ENCODE results near the gene ORMDL2.

The ORMDL2 gene

DNA sequence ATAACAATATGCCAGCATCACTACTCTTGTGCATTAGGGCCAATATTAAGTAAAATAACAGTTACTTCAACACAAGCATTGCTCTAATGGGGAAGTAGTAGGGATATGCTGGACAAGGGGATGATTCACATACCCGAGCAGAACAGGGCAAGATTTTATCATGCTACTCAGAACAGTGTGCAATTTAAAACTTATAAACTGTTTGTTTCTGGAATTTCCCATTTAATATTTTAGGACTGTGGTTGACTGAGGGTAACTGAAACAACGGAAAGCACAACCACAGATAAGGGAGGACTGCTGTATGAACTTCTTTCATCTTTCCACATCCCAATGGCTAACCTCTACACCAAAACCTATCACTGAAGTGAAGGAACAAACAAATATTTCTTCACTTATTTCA is 37.2 kb upstream of the ORMDL2 start:
- Histone ChIP-seq H4K20me1 (ENCODE audit: insufficient read depth, low read length) (peaks cover 2% of the 10 kb centered on the region; the same call in 1 of the 2 replicates), H3K4me2 (ENCODE audit: low read depth, low read length) (no peak overlapping the region), H3K27me3 (replicated peaks; ENCODE audit: insufficient read depth, low read length) (no peaks in the 10 kb centered on the region), H3K9me2 (replicated peaks; ENCODE audit: insufficient read depth, low read length) (no peaks in the 10 kb centered on the region), H3K79me2 (ENCODE audit: low read length) (peaks cover 25% of the 10 kb centered on the region), H3K9ac (ENCODE audit: low read length) (no peak overlapping the region), H3F3A (ENCODE audit: insufficient read depth, low read length) (no peaks in the 10 kb centered on the region; the same call in 1 of the 2 replicates), H3K9me3 (replicated peaks; ENCODE audit: insufficient read depth, low read length) (no peaks in the 10 kb centered on the region), H3K4me1 (ENCODE audit: low read length) (no peaks in the 10 kb centered on the region), H3K36me3 (replicated peaks; ENCODE audit: insufficient read depth, low read length) (peaks cover 3% of the 10 kb centered on the region; the same call in 1 of the 2 replicates), H3K4me3 (ENCODE audit: low read length) (no peak overlapping the region), H2AFZ (ENCODE audit: low read length) (no peak overlapping the region), H3K27ac (ENCODE audit: low read length) (no peak overlapping the region)
- no peak for DNase-seq
- TF ChIP-seq EZH2 (optimal IDR thresholded peaks at IDR 0.05; ENCODE audit: low read depth, low read length) (no peak), CTCF (IDR thresholded peaks at IDR 0.05; ENCODE audit: low read length) (no peak), EZH2phosphoT487 (IDR thresholded peaks at IDR 0.05; ENCODE audit: low read length) (no peak)

- Histone ChIP-seq H3K27ac (ENCODE audit: low read length) (no peak overlapping the region), H3K36me3 (replicated peaks; ENCODE audit: insufficient read depth, low read length) (peaks cover 3% of the 10 kb centered on the region; the same call in 1 of the 2 replicates), H3K27me3 (replicated peaks; ENCODE audit: insufficient read depth, low read length) (no peaks in the 10 kb centered on the region), H3F3A (ENCODE audit: insufficient read depth, low read length) (no peaks in the 10 kb centered on the region), H2AFZ (ENCODE audit: low read length) (no peak overlapping the region), H4K20me1 (ENCODE audit: insufficient read depth, low read length) (no peaks in the 10 kb centered on the region), H3K4me3 (ENCODE audit: low read length) (no peak overlapping the region), H3K4me2 (ENCODE audit: low read depth, low read length) (no peak overlapping the region), H3K4me1 (ENCODE audit: low read length) (no peaks in the 10 kb centered on the region), H3K9me3 (replicated peaks; ENCODE audit: insufficient read depth, low read length) (no peaks in the 10 kb centered on the region), H3K79me2 (ENCODE audit: low read length) (peaks cover 19% of the 10 kb centered on the region), H3K9ac (ENCODE audit: low read length) (no peak overlapping the region), H3K9me2 (replicated peaks; ENCODE audit: insufficient read depth, low read length) (no peaks in the 10 kb centered on the region)
- no peak for TF ChIP-seq EZH2phosphoT487 (IDR thresholded peaks at IDR 0.05; ENCODE audit: low read length)
- no peak for TF ChIP-seq CTCF (IDR thresholded peaks at IDR 0.05; ENCODE audit: low read length)
- no peak for TF ChIP-seq EZH2 (optimal IDR thresholded peaks at IDR 0.05; ENCODE audit: low read depth, low read length)
- no peak for DNase-seq
Observed at GRCh38 chr12:55788546-55788945, 29.3 kb upstream of the ORMDL2 start.

DNA sequence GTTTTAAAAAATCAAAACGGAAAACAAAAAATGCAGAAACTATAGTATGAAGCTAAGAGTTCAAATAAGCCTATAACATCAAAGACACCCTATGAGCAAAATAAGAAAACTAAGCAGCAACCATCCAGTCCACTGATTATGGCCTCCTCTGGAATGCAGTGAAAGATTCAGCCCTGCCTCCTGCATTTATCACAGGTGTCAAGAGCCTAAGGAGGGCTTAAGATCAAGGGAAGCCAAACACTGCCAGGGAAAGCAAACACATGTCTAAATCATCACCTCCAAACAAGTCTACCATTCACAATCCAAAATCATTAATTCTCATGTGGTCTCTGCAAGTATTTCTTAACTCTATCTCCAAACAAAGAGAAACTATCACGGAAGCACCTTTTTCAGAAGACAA is 28.7 kb upstream of the ORMDL2 start:
- no peaks in the 10 kb centered on the region for H3K27me3 ChIP-seq (replicated peaks; ENCODE audit: insufficient read depth, low read length)
- no peaks in the 10 kb centered on the region for H3K4me1 ChIP-seq (ENCODE audit: low read length)
- H3K9ac ChIP-seq (ENCODE audit: low read length): no peak overlapping the region
- H3K79me2 ChIP-seq (ENCODE audit: low read length): peaks cover 19% of the 10 kb centered on the region
- H3K36me3 ChIP-seq (replicated peaks; ENCODE audit: insufficient read depth, low read length): peaks cover 6% of the 10 kb centered on the region; the same call in 1 of the 2 replicates
- H3K27ac ChIP-seq (ENCODE audit: low read length): no peak overlapping the region
- no peak for TF ChIP-seq EZH2 (optimal IDR thresholded peaks at IDR 0.05; ENCODE audit: low read depth, low read length)
- TF ChIP-seq EZH2phosphoT487 (IDR thresholded peaks at IDR 0.05; ENCODE audit: low read length): no peak
- no peak for TF ChIP-seq CTCF (IDR thresholded peaks at IDR 0.05; ENCODE audit: low read length)
- no peaks in the 10 kb centered on the region for H4K20me1 ChIP-seq (ENCODE audit: insufficient read depth, low read length)
- no peaks in the 10 kb centered on the region for H3K9me3 ChIP-seq (replicated peaks; ENCODE audit: insufficient read depth, low read length)
- DNase-seq: no peak
- H3F3A ChIP-seq (ENCODE audit: insufficient read depth, low read length): no peaks in the 10 kb centered on the region
- H3K4me3 ChIP-seq (ENCODE audit: low read length): no peak overlapping the region
- H3K9me2 ChIP-seq (replicated peaks; ENCODE audit: insufficient read depth, low read length): no peaks in the 10 kb centered on the region
- H2AFZ ChIP-seq (ENCODE audit: low read length): no peak overlapping the region
- no peak overlapping the region for H3K4me2 ChIP-seq (ENCODE audit: low read depth, low read length)
